H9 (cell line): ENCODE data around the gene STARD7. TPM values are rescaled to one million over a fixed set of nuclear protein-coding genes. Genes with fewer than 3 reads are reported as not detected.
A peak's percentile ranks its signal among the peaks of the same experiment; 100 is the strongest.

Source experiments
- DNase-seq: peaks from one replicate; pipeline ENCODE4 v3.0.0-alpha.2; 2017
- H2AFZ ChIP-seq: one replicate; pipeline ENCODE4 v1.6.1; 2013; ENCODE audit warnings: mild to moderate bottlenecking, low read length, control low read depth, moderate library complexity
- H2AK5ac ChIP-seq: 2 replicates; pipeline ENCODE4 v1.6.1; 2013; ENCODE audit warnings: low read length, control low read depth, mixed read lengths; ENCODE audit not compliant: insufficient read length
- H2BK120ac ChIP-seq: one replicate; pipeline ENCODE4 v1.6.1; 2013; ENCODE audit warnings: low read depth, mild to moderate bottlenecking, low read length, control low read depth, inconsistent platforms; ENCODE audit not compliant: poor library complexity, severe bottlenecking
- H2BK12ac ChIP-seq: 2 replicates; pipeline ENCODE4 v1.6.1; 2013; ENCODE audit warnings: low read length, control low read depth, mixed read lengths, low read depth; ENCODE audit not compliant: insufficient read length
- H2BK15ac ChIP-seq: 2 replicates; pipeline ENCODE4 v1.6.1; 2013; ENCODE audit warnings: low read depth, low read length, control low read depth
- H2BK20ac ChIP-seq: one replicate; pipeline ENCODE4 v1.6.1; 2013; ENCODE audit warnings: low read depth, mild to moderate bottlenecking, low read length, control low read depth, inconsistent platforms; ENCODE audit not compliant: poor library complexity, severe bottlenecking
- H2BK5ac ChIP-seq: 2 replicates; pipeline ENCODE4 v1.6.1; 2013; ENCODE audit warnings: low read length, control low read depth, mixed read lengths; ENCODE audit not compliant: insufficient read length
- H3K14ac ChIP-seq: 2 replicates; pipeline ENCODE4 v1.6.1; 2013; ENCODE audit warnings: low read length, control low read depth; ENCODE audit not compliant: insufficient read depth
- H3K18ac ChIP-seq: 2 replicates; pipeline ENCODE4 v1.6.1; 2013; ENCODE audit warnings: low read depth, mild to moderate bottlenecking, mixed read lengths, low read length, control low read depth; ENCODE audit not compliant: insufficient read length
- H3K23ac ChIP-seq: 2 replicates; pipeline ENCODE4 v1.6.1; 2013; ENCODE audit warnings: low read length, control low read depth, mixed read lengths, low read depth; ENCODE audit not compliant: insufficient read length
- H3K23me2 ChIP-seq: 2 replicates; pipeline ENCODE4 v1.6.1; 2013; ENCODE audit warnings: low read depth, mild to moderate bottlenecking, mixed read lengths, low read length, control low read depth; ENCODE audit not compliant: insufficient read length, poor library complexity, severe bottlenecking
- H3K27ac ChIP-seq: 2 replicates; pipeline ENCODE4 v1.5.1; 2013; ENCODE audit warnings: low read length, control low read depth, mixed read lengths, low read depth; ENCODE audit not compliant: insufficient read length
- H3K27me3 ChIP-seq: 2 replicates; pipeline ENCODE4 v1.6.1; 2013; ENCODE audit warnings: low read length, control low read depth, inconsistent platforms; ENCODE audit not compliant: insufficient read depth
- H3K4ac ChIP-seq: 2 replicates; pipeline ENCODE4 v1.6.1; 2013; ENCODE audit warnings: low read depth, mild to moderate bottlenecking, control low read depth, inconsistent platforms, low read length, moderate library complexity
- H3K4me1 ChIP-seq: 2 replicates; pipeline ENCODE4 v1.6.1; 2013; ENCODE audit warnings: low read length, control low read depth, inconsistent platforms; ENCODE audit not compliant: insufficient read depth
- H3K4me2 ChIP-seq: 2 replicates; pipeline ENCODE4 v1.6.1; 2013; ENCODE audit warnings: low read length, control low read depth, mixed read lengths; ENCODE audit not compliant: insufficient read length, insufficient read depth
- H3K56ac ChIP-seq: 2 replicates; pipeline ENCODE4 v1.6.1; 2013; ENCODE audit warnings: low read depth, mild to moderate bottlenecking, mixed read lengths, low read length, control low read depth; ENCODE audit not compliant: insufficient read length
- H3K79me1 ChIP-seq: 2 replicates; pipeline ENCODE4 v1.6.1; 2013; ENCODE audit warnings: low read depth, mild to moderate bottlenecking, moderate library complexity, low read length, control low read depth, inconsistent platforms; ENCODE audit not compliant: insufficient read depth, poor library complexity, severe bottlenecking
- H3K79me2 ChIP-seq: 2 replicates; pipeline ENCODE4 v1.6.1; 2013; ENCODE audit warnings: low read length, control low read depth, inconsistent platforms; ENCODE audit not compliant: insufficient read depth
- H3K9ac ChIP-seq: 2 replicates; pipeline ENCODE4 v1.6.1; 2013; ENCODE audit warnings: low read length, control low read depth, mixed read lengths; ENCODE audit not compliant: insufficient read length; ENCODE audit errors: extremely low read depth
- H3K9me3 ChIP-seq: one replicate; pipeline ENCODE4 v1.6.1; 2013; ENCODE audit warnings: low read depth, low read length, inconsistent platforms; ENCODE audit not compliant: control insufficient read depth
- H3T11ph ChIP-seq: one replicate; pipeline ENCODE4 v1.6.1; 2013; ENCODE audit warnings: mild to moderate bottlenecking, low read length, control low read depth, inconsistent platforms
- H4K20me1 ChIP-seq: one replicate; pipeline ENCODE4 v1.6.1; 2013; ENCODE audit not compliant: control insufficient read depth, insufficient read length, insufficient read depth
- H4K5ac ChIP-seq: 2 replicates; pipeline ENCODE4 v1.6.1; 2013; ENCODE audit warnings: low read depth, mild to moderate bottlenecking, mixed read lengths, low read length, control low read depth; ENCODE audit not compliant: insufficient read length
- H4K8ac ChIP-seq: replicated peaks from 2 replicates; pipeline ENCODE4 v1.6.1; 2013; ENCODE audit warnings: low read length, control low read depth, mixed read lengths, low read depth; ENCODE audit not compliant: insufficient read length
- H4K91ac ChIP-seq: 2 replicates; pipeline ENCODE4 v1.6.1; 2013; ENCODE audit warnings: low read depth, mild to moderate bottlenecking, moderate library complexity, mixed read lengths, low read length, control low read depth; ENCODE audit not compliant: insufficient read length
- H3K27ac Mint-ChIP-seq, 3 experiments: 2 replicates in 2 of 3; 3 replicates in 1 of 3; pipeline ENCODE4 v1.8.0; 2020 to 2021; ENCODE audit warnings: mixed read lengths in 3 of 3, mild to moderate bottlenecking in 1 of 3, moderate library complexity in 1 of 3
- H3K27me3 Mint-ChIP-seq: 2 replicates; pipeline ENCODE4 v1.8.0; 2021; ENCODE audit warnings: low read depth, mild to moderate bottlenecking, moderate library complexity, mixed read lengths
- H3K36me3 Mint-ChIP-seq, 3 experiments: 2 replicates in 2 of 3; 3 replicates in 1 of 3; pipeline ENCODE4 v1.8.0; 2020 to 2021; ENCODE audit warnings: low read depth in 3 of 3, mixed read lengths in 3 of 3; ENCODE audit not compliant: insufficient read depth in 1 of 3
- H3K4me1 Mint-ChIP-seq, 2 experiments: 2 replicates each; pipeline ENCODE4 v1.8.0; 2020; ENCODE audit warnings: mixed read lengths in 2 of 2
- H3K4me3 Mint-ChIP-seq, 2 experiments: 2 replicates in 1 of 2; 3 replicates in 1 of 2; pipeline ENCODE4 v1.8.0; 2020 to 2021; ENCODE audit warnings: mild to moderate bottlenecking in 2 of 2, mixed read lengths in 2 of 2, moderate library complexity in 1 of 2
- H3K9me3 Mint-ChIP-seq, 2 experiments: 2 replicates in 1 of 2; 3 replicates in 1 of 2; pipeline ENCODE4 v1.8.0; 2020; ENCODE audit warnings: mild to moderate bottlenecking in 2 of 2, mixed read lengths in 2 of 2, moderate library complexity in 1 of 2
- CTCF ChIP-seq: fragments of 200-600 bp; sonication (generic); conservative IDR thresholded peaks from 3 replicates; pipeline ENCODE4 v1.8.0; 2021; ENCODE audit warnings: antibody characterized with exemption, mild to moderate bottlenecking
- WGBS: extraction: QIAGEN DNeasy Blood & Tissue Kit; methylation state at CpG from one replicate; pipeline ENCODE4 v1.1.7; 2013; ENCODE audit warnings: missing lambda C conversion rate, low lambda C conversion rate, mixed read lengths; ENCODE audit not compliant: insufficient read length; ENCODE audit errors: extremely low coverage; 5-methylcytosine and 5-hydroxymethylcytosine counted together
- total RNA-seq: library from RNA; stranded (reverse); gene quantifications from 2 replicates; pipeline ENCODE4 v1.2.1, GENCODE V29; 2021

Gene STARD7
- total RNA-seq, 1 experiment from 2014 or later, result 212 TPM

- H3K23me2 ChIP-seq, result peaks cover under 1% of the 10 kb centered on the region
- no peak for TF ChIP-seq CTCF
- Mint-ChIP-seq H3K27ac (peak overlapping the region in 1 of 3 experiments; percentile 15; a peak in 1 of 7 replicates), H3K36me3 (peaks cover 0 to 4% (median 0%) of the 10 kb centered on the region in 3 experiments; a peak in 1 of 7 replicates), H3K4me3 (no peak overlapping the region), H3K27me3 (peaks cover 26% of the 10 kb centered on the region), H3K9me3 (0 out of 5 replicates have a peak, but pooled peaks cover 0 to 3% of the 10 kb centered on the region in 2 experiments), H3K4me1 (peaks cover 28 to 54% of the 10 kb centered on the region in 2 experiments)
- H4K8ac ChIP-seq, result no peak overlapping the region
- no peaks in the 10 kb centered on the region; the same call in 1 of the 2 replicates for H3K27me3 ChIP-seq
- no peak overlapping the region for H3K27ac ChIP-seq
- no peak overlapping the region for H3T11ph ChIP-seq
- H4K5ac ChIP-seq, result no peak overlapping the region
- H3K4ac ChIP-seq, result no peak overlapping the region
- no peak overlapping the region for H4K91ac ChIP-seq
- no peak overlapping the region for H3K18ac ChIP-seq
- H3K4me1 ChIP-seq, result no peaks in the 10 kb centered on the region; the same call in 1 of the 2 replicates
- H3K79me1 ChIP-seq, result no peaks in the 10 kb centered on the region
- no peak overlapping the region for H2BK120ac ChIP-seq
- H3K14ac ChIP-seq, result no peak overlapping the region
- H2BK15ac ChIP-seq, result no peak overlapping the region
- no peak overlapping the region for H3K23ac ChIP-seq
- H2BK5ac ChIP-seq, result no peak overlapping the region
- no peaks in the 10 kb centered on the region for H4K20me1 ChIP-seq
- DNase-seq, result peak; percentile 19
- no peak overlapping the region for H3K4me2 ChIP-seq
- no peak overlapping the region for H2BK20ac ChIP-seq
- no peak overlapping the region for H2AK5ac ChIP-seq
- H3K56ac ChIP-seq, result no peak overlapping the region
- H3K9ac ChIP-seq, result no peak overlapping the region
- H3K79me2 ChIP-seq, result no peaks in the 10 kb centered on the region
- H2AFZ ChIP-seq, result no peak overlapping the region
- H3K9me3 ChIP-seq, result no peaks in the 10 kb centered on the region
- H2BK12ac ChIP-seq, result no peak overlapping the region
- WGBS, result no CpG with 5 or more reads among the region's 6 CpGs
Observed at GRCh38 chr2:96150007-96150640, 58.5 kb downstream of the STARD7 start.
